Activated CD8-positive, alpha-beta memory T cell treated with anti-CD3 and anti-CD28 coated beads for 36 hours (primary cell): Measurements from ENCODE around the gene CUL5. TPM values are rescaled to one million over a fixed set of nuclear protein-coding genes. Genes with fewer than 3 reads are reported as not detected.

Experiments
- CTCF ChIA-PET: fragments of 350-600 bp; sonication (Branson Sonifier 250); formaldehyde crosslinking; loops from one replicate; lab custom pipeline; 2021; ENCODE audit warnings: antibody characterized with exemption; lab: Charles Lee
- POLR2A ChIA-PET: fragments of 350-600 bp; sonication (Branson Sonifier 250); formaldehyde crosslinking; loops from one replicate; lab custom pipeline; 2021; ENCODE audit warnings: antibody characterized with exemption; lab: Charles Lee
- total RNA-seq, 2 experiments: library from RNA; stranded (reverse); gene quantifications; one replicate each; pipeline ENCODE4 v1.2.3, GENCODE V29; 2021

Gene CUL5
- total RNA-seq, result 10 to 100 TPM; 37.2 to 40.2 TPM

- POLR2A ChIA-PET, result interaction anchor here (1.0 to 1.5 kb wide), 3 partner anchors 28 to 656 kb away, joined by 3 to 5 read pairs (median 4); partner anchors contain the start of genes ATM, DDX10 and NPAT
- CTCF ChIA-PET, result interaction anchor here (0.6 to 1.3 kb wide), 15 partner anchors 8 to 536 kb away, joined by 3 to 8 read pairs (median 3); partner anchors contain the start of gene ACAT1
These were observed at the start of gene CUL5 for GRCh38 chr11:108008656-108009496. CUL5 (plus strand) TSS chr11:108008898; CDS start chr11:108009349, 451 bp downstream.

GRCh38 chr11:107961480-107961879 is 47.2 kb upstream of the CUL5 start:
- ChIA-PET POLR2A (no interaction called here), CTCF (no interaction called here)

- CTCF ChIA-PET, result no interaction called here
- POLR2A ChIA-PET, result no interaction called here
These were observed 46.5 kb upstream of the CUL5 start for GRCh38 chr11:107962181-107962580.

- POLR2A ChIA-PET, result no interaction called here
- CTCF ChIA-PET, result no interaction called here
These were observed 45.6 kb upstream of the CUL5 start for GRCh38 chr11:107963091-107963490.

- ChIA-PET CTCF (no interaction called here), POLR2A (no interaction called here)
These were observed 39.5 kb upstream of the CUL5 start for GRCh38 chr11:107969219-107969618.

GRCh38 chr11:107970049-107970448 is 38.6 kb upstream of the CUL5 start:
- CTCF ChIA-PET, result no interaction called here
- POLR2A ChIA-PET, result no interaction called here

GRCh38 chr11:107973641-107974040 is 35.1 kb upstream of the CUL5 start:
- CTCF ChIA-PET, result no interaction called here
- POLR2A ChIA-PET, result no interaction called here

GRCh38 chr11:107988397-107989158 is 20.1 kb upstream of the CUL5 start:
- POLR2A ChIA-PET, result no interaction called here
- CTCF ChIA-PET, result no interaction called here

GRCh38 chr11:107991868-107992414 is 16.8 kb upstream of the CUL5 start:
- ChIA-PET POLR2A (no interaction called here), CTCF (no interaction called here)

GRCh38 chr11:107996006-107996776 is 12.5 kb upstream of the CUL5 start:
- CTCF ChIA-PET, result interaction anchor here (0.7 kb wide), 1 partner anchor 75 kb away, joined by 4 read pairs; no protein-coding TSS in a partner anchor
- POLR2A ChIA-PET, result no interaction called here

GRCh38 chr11:107998761-107999160 is 9.9 kb upstream of the CUL5 start:
- CTCF ChIA-PET, result interaction anchor here (1.4 kb wide), 1 partner anchor 9 kb away, joined by 3 read pairs; no protein-coding TSS in a partner anchor
- POLR2A ChIA-PET, result no interaction called here

GRCh38 chr11:107999759-108000455 is 8.8 kb upstream of the CUL5 start:
- ChIA-PET CTCF (interaction anchor here (0.7 to 1.4 kb wide), 2 partner anchors 8 to 9 kb away, joined by 3 to 6 read pairs; partner anchors contain the start of gene CUL5), POLR2A (no interaction called here)

- POLR2A ChIA-PET, result no interaction called here
- CTCF ChIA-PET, result interaction anchor here (1.1 kb wide), 1 partner anchor 44 kb away, joined by 3 read pairs; no protein-coding TSS in a partner anchor
These were observed 6.2 kb upstream of the CUL5 start for GRCh38 chr11:108002476-108002875.

- CTCF ChIA-PET, result no interaction called here
- POLR2A ChIA-PET, result no interaction called here
These were observed 5.1 kb upstream of the CUL5 start for GRCh38 chr11:108003623-108004022.

GRCh38 chr11:108007819-108008218 is 879 bp upstream of the CUL5 start:
- POLR2A ChIA-PET, result no interaction called here
- CTCF ChIA-PET, result interaction anchor here (0.7 to 1.0 kb wide), 3 partner anchors 9 to 357 kb away, joined by 3 to 4 read pairs (median 3); no protein-coding TSS in a partner anchor

- ChIA-PET POLR2A (interaction anchor here (1.2 to 1.5 kb wide), 2 partner anchors 213 to 655 kb away, joined by 4 to 5 read pairs; partner anchors contain the start of genes ATM, DDX10 and NPAT), CTCF (interaction anchor here (0.9 to 1.3 kb wide), 2 partner anchors 14 to 163 kb away, joined by 3 to 4 read pairs; no protein-coding TSS in a partner anchor)
These were observed 1.0 kb downstream of the CUL5 start for GRCh38 chr11:108009497-108010370.

GRCh38 chr11:108012139-108012725 is 3.5 kb downstream of the CUL5 start:
- CTCF ChIA-PET, result interaction anchor here (0.7 to 0.9 kb wide), 4 partner anchors 13 to 649 kb away, joined by 3 to 4 read pairs (median 3); no protein-coding TSS in a partner anchor
- POLR2A ChIA-PET, result no interaction called here
